Upper lobe of left lung (tissue), 4 donors: ENCODE data around the gene ADIPOR2.

Experiments
- CTCF ChIP-seq, 6 experiments: fragments of 450-650 bp in 4 of 6; fragments of 200-600 bp in 2 of 6; sonication (generic) in 2 of 6; IDR thresholded peaks; one replicate each; pipeline ENCODE4 v1.5.1; 2016 to 2019; ENCODE audit warnings: antibody characterized with exemption in 6 of 6
- EP300 ChIP-seq, 4 donors: sonication (generic); formaldehyde crosslinking; IDR thresholded peaks; one replicate each; pipeline ENCODE4 v1.5.1; 2017; ENCODE audit warnings: antibody characterized with exemption in 4 of 4, control low read depth in 2 of 4

GRCh38 chr12:1832801-1833595, 142.1 kb downstream of the ADIPOR2 start:
- TF ChIP-seq CTCF (IDR thresholded peaks at IDR 0.05) (no peak), EP300 (IDR thresholded peaks at IDR 0.05) (no peak)
